Esophagus squamous epithelium (tissue), 4 donors: ENCODE results near the gene SERPINB3.
"Not testable (repeated sequence)": the region's sequence is repeated elsewhere in the genome, so short reads cannot be mapped to it uniquely, and the experiment has no call there.

Experiments
- POLR2A ChIP-seq, 4 donors: fragments of 450-650 bp; IDR thresholded peaks; one replicate each; pipeline ENCODE4 v1.6.1; 2017; ENCODE audit warnings: antibody characterized with exemption in 4 of 4, mild to moderate bottlenecking in 4 of 4, moderate library complexity in 3 of 4
- TF ChIP-seq, protein P1 (sequence below), 6 experiments: fragments of 450-650 bp in 4 of 6; fragments of 200-600 bp in 2 of 6; sonication (generic) in 2 of 6; IDR thresholded peaks; one replicate each; pipeline ENCODE4 v1.5.1; 2016 to 2019; ENCODE audit warnings: antibody characterized with exemption in 6 of 6, mild to moderate bottlenecking in 4 of 6, moderate library complexity in 4 of 6

DNA sequence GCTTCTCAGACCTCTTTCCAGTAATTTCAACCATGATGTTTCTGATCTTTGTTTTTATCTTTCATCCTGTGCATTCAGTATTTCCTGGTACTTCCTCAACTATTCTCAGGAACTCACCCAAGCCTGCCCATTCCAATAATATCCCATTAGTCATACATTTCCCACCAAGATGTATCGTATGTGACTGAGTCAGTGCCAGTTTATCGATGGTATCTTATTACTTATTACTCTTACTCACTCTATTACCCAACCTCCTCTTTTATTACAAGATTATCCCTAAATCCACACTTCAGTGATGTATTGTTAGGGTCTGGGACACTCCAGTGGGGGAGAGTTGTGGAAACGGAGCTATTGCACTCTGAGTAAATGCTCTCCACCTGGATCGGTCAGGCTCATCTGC lies 2.8 kb downstream of the SERPINB3 start:
- TF ChIP-seq, protein P1, sequence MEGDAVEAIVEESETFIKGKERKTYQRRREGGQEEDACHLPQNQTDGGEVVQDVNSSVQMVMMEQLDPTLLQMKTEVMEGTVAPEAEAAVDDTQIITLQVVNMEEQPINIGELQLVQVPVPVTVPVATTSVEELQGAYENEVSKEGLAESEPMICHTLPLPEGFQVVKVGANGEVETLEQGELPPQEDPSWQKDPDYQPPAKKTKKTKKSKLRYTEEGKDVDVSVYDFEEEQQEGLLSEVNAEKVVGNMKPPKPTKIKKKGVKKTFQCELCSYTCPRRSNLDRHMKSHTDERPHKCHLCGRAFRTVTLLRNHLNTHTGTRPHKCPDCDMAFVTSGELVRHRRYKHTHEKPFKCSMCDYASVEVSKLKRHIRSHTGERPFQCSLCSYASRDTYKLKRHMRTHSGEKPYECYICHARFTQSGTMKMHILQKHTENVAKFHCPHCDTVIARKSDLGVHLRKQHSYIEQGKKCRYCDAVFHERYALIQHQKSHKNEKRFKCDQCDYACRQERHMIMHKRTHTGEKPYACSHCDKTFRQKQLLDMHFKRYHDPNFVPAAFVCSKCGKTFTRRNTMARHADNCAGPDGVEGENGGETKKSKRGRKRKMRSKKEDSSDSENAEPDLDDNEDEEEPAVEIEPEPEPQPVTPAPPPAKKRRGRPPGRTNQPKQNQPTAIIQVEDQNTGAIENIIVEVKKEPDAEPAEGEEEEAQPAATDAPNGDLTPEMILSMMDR (IDR thresholded peaks at IDR 0.05): not testable (repeated sequence)
- TF ChIP-seq POLR2A (IDR thresholded peaks at IDR 0.05): not testable (repeated sequence)
